K562 (cell line): Measurements from ENCODE around the gene KDELR3. TPM values are rescaled to one million over a fixed set of nuclear protein-coding genes. Genes with fewer than 3 reads are reported as not detected.

Experiments
- ATAC-seq: fragments of 200-7000 bp; cut with Tn5 transposase; 3 replicates; pipeline ENCODE4 v1.9.1; 2020; ENCODE audit warnings: moderate library complexity
- BruUV-seq: library from RNA; stranded (reverse); fragments of 400-500 nt; replicated peaks from 2 replicates; lab custom pipeline; 2021; lab: Mats Ljungman, UMichigan
- CTCF ChIA-PET: fragments of 300-600 bp; formaldehyde crosslinking; extraction: SDS; loops from one replicate; lab custom pipeline; 2021; ENCODE audit warnings: low intra/inter-chr PET ratio; lab: Yijun Ruan, JAX
- POLR2A ChIA-PET: fragments of 300-600, 350-650 bp; sonication (Branson Sonifier 250); formaldehyde crosslinking; extraction: SDS; loops from one replicate; lab custom pipeline; 2021; ENCODE audit warnings: antibody characterized with exemption, inconsistent platforms; lab: Yijun Ruan, JAX
- DNase-seq, 4 experiments: peaks; one replicate each; pipeline versions ENCODE4 v3.0.0 to v3.0.0-alpha.2; 2011 to 2018; ENCODE audit warnings: low spot score in 3 of 4, mixed read lengths in 3 of 4; ENCODE audit errors: extremely low read depth in 1 of 4
- FAIRE-seq: peaks from 2 replicates; lab custom pipeline; 2011; peaks lifted over from hg19 to GRCh38; lab: Jason Lieb, UNC
- H2AFZ ChIP-seq: 2 replicates; pipeline ENCODE4 v1.6.0; 2011; ENCODE audit warnings: low read depth, low read length, control low read depth, inconsistent platforms
- H3K27ac ChIP-seq: fragments of 200-600 bp; 3 replicates; pipeline ENCODE4 v1.8.0; 2011; ENCODE audit warnings: low read depth, mild to moderate bottlenecking, control low read depth, inconsistent platforms, low read length, moderate library complexity, mixed read lengths; ENCODE audit errors: extremely low read depth
- H3K27me3 ChIP-seq, 2 experiments: fragments of 300-600 bp in 1 of 2; 2 replicates in 1 of 2; 3 replicates in 1 of 2; pipeline versions ENCODE4 v1.6.0 to v1.8.0; 2011; ENCODE audit warnings: inconsistent platforms in 2 of 2, low read length in 2 of 2, mild to moderate bottlenecking in 1 of 2, mixed read lengths in 1 of 2, moderate library complexity in 1 of 2; ENCODE audit not compliant: control insufficient read depth in 2 of 2, insufficient read depth in 2 of 2
- H3K36me3 ChIP-seq: fragments of 300-600 bp; 3 replicates; pipeline ENCODE4 v1.8.0; 2011; ENCODE audit warnings: mild to moderate bottlenecking, low read length, inconsistent platforms; ENCODE audit not compliant: control insufficient read depth, insufficient read depth
- H3K4me1 ChIP-seq, 2 experiments: fragments of 200-600 bp in 1 of 2; replicated peaks in 1 of 2; 2 replicates in 1 of 2; 3 replicates in 1 of 2; pipeline versions ENCODE4 v1.5.1 to v1.8.0; 2011; ENCODE audit warnings: inconsistent platforms in 2 of 2, low read length in 2 of 2, mild to moderate bottlenecking in 1 of 2, mixed read lengths in 1 of 2, moderate library complexity in 1 of 2; ENCODE audit not compliant: control insufficient read depth in 2 of 2, insufficient read depth in 2 of 2
- H3K4me2 ChIP-seq: 2 replicates; pipeline ENCODE4 v1.6.1; 2011; ENCODE audit warnings: low read length, control low read depth, inconsistent platforms, mixed read lengths; ENCODE audit not compliant: insufficient read depth
- H3K4me3 ChIP-seq: fragments of 200-600 bp; sonication (generic), shearing (Covaris generic); 2 replicates; pipeline ENCODE4 v1.5.1; 2016; ENCODE audit warnings: control low read depth, inconsistent platforms
- H3K79me2 ChIP-seq: fragments of 200-600 bp; 3 replicates; pipeline ENCODE4 v1.8.0; 2011; ENCODE audit warnings: low read length, inconsistent platforms; ENCODE audit not compliant: control insufficient read depth, insufficient read depth
- H3K9ac ChIP-seq, 2 experiments: 2 replicates each; pipeline versions ENCODE4 v1.6.0 to v1.6.1; 2011; ENCODE audit warnings: low read depth in 2 of 2, low read length in 2 of 2, control low read depth in 1 of 2, inconsistent platforms in 1 of 2, mild to moderate bottlenecking in 1 of 2, mixed read lengths in 1 of 2; ENCODE audit not compliant: insufficient read depth in 1 of 2
- H3K9me1 ChIP-seq: one replicate; pipeline ENCODE4 v1.6.0; 2011; ENCODE audit warnings: inconsistent platforms, mild to moderate bottlenecking, low read length, moderate library complexity; ENCODE audit not compliant: control insufficient read depth, insufficient read depth
- H3K9me3 ChIP-seq: replicated peaks from 2 replicates; pipeline ENCODE4 v1.5.1; 2011; ENCODE audit warnings: low read depth, low read length, inconsistent platforms; ENCODE audit not compliant: control insufficient read depth, insufficient read depth
- H4K20me1 ChIP-seq: replicated peaks from 2 replicates; pipeline ENCODE4 v1.6.1; 2011; ENCODE audit warnings: low read length, inconsistent platforms, mixed read lengths; ENCODE audit not compliant: control insufficient read depth, insufficient read depth
- MXI1 ChIP-seq: IDR thresholded peaks from 2 replicates; pipeline ENCODE4 v1.6.1; 2011; ENCODE audit warnings: low read depth, mild to moderate bottlenecking, improper control_type of control experiment, low read length
- NFE2L1 ChIP-seq: fragments of 450-650 bp; IDR thresholded peaks from 2 replicates; pipeline ENCODE4 v1.6.1; 2016; ENCODE audit warnings: missing genetic modification characterization, low read depth, mild to moderate bottlenecking, missing compliant biosample characterization, moderate library complexity, borderline replicate concordance
- NR2C1 ChIP-seq, 2 experiments: fragments of 450-650 bp; IDR thresholded peaks; 2 replicates each; pipeline ENCODE4 v1.6.1; 2017; ENCODE audit warnings: mild to moderate bottlenecking in 2 of 2, antibody characterized with exemption in 1 of 2, inconsistent platforms in 1 of 2, missing compliant biosample characterization in 1 of 2, missing genetic modification characterization in 1 of 2
- POLR2AphosphoS5 ChIP-seq: IDR thresholded peaks from 2 replicates; pipeline ENCODE4 v1.6.1; 2011; ENCODE audit warnings: mild to moderate bottlenecking, low read depth, low read length, moderate library complexity; ENCODE audit not compliant: control insufficient read depth, insufficient read depth
- ZNF274 ChIP-seq: IDR thresholded peaks from 2 replicates; pipeline ENCODE4 v1.6.1; 2011; ENCODE audit warnings: low read depth, mild to moderate bottlenecking, low read length, moderate library complexity, borderline replicate concordance
- ZNF384 ChIP-seq: IDR thresholded peaks from 2 replicates; pipeline ENCODE4 v1.6.1; 2012; ENCODE audit warnings: low read depth, low read length, improper control_type of control experiment
- WGBS: fragments of 100-300 bp; shearing (Covaris generic); methylation state at CpG from one replicate; pipeline ENCODE4 v1.1.6; 2016; ENCODE audit warnings: low coverage, mixed read lengths; ENCODE audit not compliant: insufficient coverage; ENCODE audit errors: missing lambda C conversion rate; 5-methylcytosine and 5-hydroxymethylcytosine counted together
- in situ Hi-C: fragments of 300-500 bp; cut with MboI; formaldehyde crosslinking; loops from 4 replicates; pipeline ENCODE4 v1.15.0; 2018; ENCODE audit warnings: inconsistent platforms, mixed read lengths
- intact Hi-C: fragments of 100-400 bp; cut with micrococcal nuclease; formaldehyde crosslinking; loops from 2 replicates; pipeline ENCODE4 v1.14.2; 2022
- polyA plus RNA-seq, 8 experiments: library from polyadenylated mRNA; depleted of rRNA in 4 of 8; stranded (reverse) in 5 of 8; unstranded in 3 of 8; fragments of >200 nt; fragmentation: Nextera tagmentation in 2 of 8; fragmentation: Illumina TruSeq in 1 of 8; extraction: Ambion mirVana in 2 of 8; extraction: Trizol in 1 of 8; gene quantifications; 2 replicates each; pipeline versions ENCODE4 v1.2.1 to v1.2.3, GENCODE V29; 2011 to 2014; ENCODE audit warnings: inconsistent platforms in 1 of 8, missing spikeins in 1 of 8
- total RNA-seq, 7 experiments: library from RNA; depleted of rRNA in 6 of 7; stranded (reverse); fragments of >200 nt in 6 of 7; fragmentation: Illumina TruSeq in 2 of 7; extraction: Trizol in 2 of 7; gene quantifications; 2 replicates each; pipeline versions ENCODE4 v1.2.1 to v1.2.3, GENCODE V29; 2011 to 2021; ENCODE audit warnings: low replicate concordance in 1 of 7

KDELR3 gene
- total and polyA plus RNA-seq, 9 of the 15 experiments (the other 6 are each of a cell fraction or from before 2014, with no cell fraction given), result 7.1 to 44.8 (median 9.6) TPM

DNA sequence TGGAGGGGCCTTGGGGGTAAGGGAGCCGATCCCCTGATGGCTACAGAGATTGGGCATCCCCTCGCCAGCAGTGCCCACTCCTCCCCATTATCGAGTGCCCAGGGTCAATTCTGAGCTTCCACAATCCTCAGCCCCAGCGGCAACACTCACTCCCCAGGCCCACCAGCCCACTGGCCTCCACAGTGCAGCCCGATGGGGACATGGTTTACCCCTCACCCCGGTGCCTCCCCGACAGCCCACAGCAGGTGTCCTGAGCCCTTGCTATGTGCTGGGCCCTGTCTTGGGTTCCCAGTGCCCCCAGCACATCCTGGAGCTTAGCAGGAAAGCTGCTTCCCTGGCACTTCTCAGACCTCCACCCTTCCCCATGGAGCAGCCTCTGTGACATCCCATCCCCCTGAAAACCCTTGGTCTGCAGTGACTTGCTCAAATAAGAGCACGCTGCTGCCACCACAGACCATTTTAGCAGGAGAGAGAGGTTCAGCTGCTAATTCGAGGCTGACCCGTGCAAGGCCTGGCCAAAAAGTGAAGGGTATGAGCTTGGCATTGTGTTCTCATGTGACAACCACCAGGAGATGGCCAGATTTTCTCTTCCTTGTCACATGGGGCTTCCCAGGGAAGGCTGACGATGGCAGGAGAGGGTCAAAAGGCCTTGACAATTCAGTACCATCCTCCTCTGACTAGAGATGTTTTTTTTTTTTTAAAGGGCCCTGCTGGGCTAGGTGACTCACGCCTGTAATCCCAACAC is 36.5 kb upstream of the KDELR3 start:
- no peaks in the 10 kb centered on the region for H3K9me3 ChIP-seq
- no peak overlapping the region for H3K27ac ChIP-seq
- H3K27me3 ChIP-seq, result no peaks in the 10 kb centered on the region; a peak in 1 of 5 replicates
- H3K79me2 ChIP-seq, result no peaks in the 10 kb centered on the region
- no peak for TF ChIP-seq ZNF274
- TF ChIP-seq NR2C1 (IDR thresholded peaks at IDR 0.05), result no peak
- no peak for TF ChIP-seq NR2C1 (tag; IDR thresholded peaks at IDR 0.05)
- TF ChIP-seq ZNF384, result peak; percentile 46; the same call in 1 of the 2 replicates
- TF ChIP-seq POLR2AphosphoS5, result no peak
- no peak for TF ChIP-seq MXI1
- no peak for TF ChIP-seq NFE2L1
- H4K20me1 ChIP-seq, result no peaks in the 10 kb centered on the region
- H3K4me3 ChIP-seq, result no peak overlapping the region
- no TSS peak for BruUV-seq
- H3K9me1 ChIP-seq, result no peaks in the 10 kb centered on the region
- in situ Hi-C loops, result no loop called here
- DNase-seq, result no peak
- intact Hi-C loops, result no loop called here
- H3K9ac ChIP-seq, result no peak overlapping the region
- no peak overlapping the region for H2AFZ ChIP-seq
- FAIRE-seq, result no peak
- WGBS, result 34% methylated on average over 11 of the region's 12 CpGs
- ATAC-seq, result no peak
- H3K4me1 ChIP-seq, result peaks cover 0 to 21% of the 10 kb centered on the region in 2 experiments; a peak in 2 of 5 replicates
- no peaks in the 10 kb centered on the region for H3K36me3 ChIP-seq
- POLR2A ChIA-PET, result interaction anchor here (0.6 to 0.7 kb wide), 2 partner anchors 17 to 26 kb away, joined by 3 read pairs; no protein-coding TSS in a partner anchor
- CTCF ChIA-PET, result no interaction called here
- H3K4me2 ChIP-seq, result no peak overlapping the region
